Measurements from ENCODE around the gene ADPRHL1. TPM values are rescaled to one million over a fixed set of nuclear protein-coding genes. Genes with fewer than 3 reads are reported as not detected.
"Not testable (repeated sequence)": the region's sequence is repeated elsewhere in the genome, so short reads cannot be mapped to it uniquely, and the experiment has no call there.

Gene ADPRHL1
- total and polyA plus RNA-seq, 7 donors, result 1.2 to 7.8 (median 4.2) TPM

DNA sequence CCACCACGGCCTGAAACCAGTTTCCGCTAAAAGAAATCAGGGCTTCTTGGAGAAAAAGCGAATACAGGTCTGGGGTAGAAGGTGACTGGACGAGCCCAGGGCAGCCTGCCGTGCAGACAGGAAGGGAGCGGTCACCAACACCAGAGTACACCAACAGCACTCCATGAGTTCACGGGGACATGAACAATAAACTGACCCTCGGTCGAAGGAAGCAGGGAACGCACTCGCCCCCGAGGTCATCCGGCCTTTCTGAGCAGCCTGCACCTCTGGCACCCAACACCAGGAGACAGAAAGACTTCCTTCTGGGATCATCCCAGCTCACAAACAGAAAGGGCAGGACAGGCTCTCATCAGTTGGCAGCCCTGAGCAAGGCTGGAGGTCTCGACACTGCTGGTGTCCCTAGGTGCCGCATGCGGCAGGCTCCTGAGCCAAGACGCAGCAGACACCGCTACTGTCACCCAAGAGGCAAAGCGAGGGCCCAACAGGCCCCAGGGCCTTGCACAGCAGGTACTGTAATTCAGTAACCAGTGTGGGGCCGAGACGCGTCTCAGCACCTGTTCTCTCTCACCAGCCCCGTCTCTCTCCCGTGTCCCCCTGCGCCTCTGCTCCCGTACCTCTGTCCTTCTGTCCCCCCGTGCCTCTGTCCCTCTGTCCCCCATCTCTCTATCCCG is 19.2 kb upstream of the ADPRHL1 start:
- DNase-seq, result no peak
- Histone ChIP-seq H3K36me3 (peaks cover 0 to 54% (median 20%) of the 10 kb centered on the region in 4 donors), H3K4me1 (no peaks in the 10 kb centered on the region), H3K4me3 (no peak overlapping the region), H3K27ac (peak overlapping the region in 3 of 4 donors; percentile 6 to 30 (median 12)), H3K27me3 (no peaks in the 10 kb centered on the region), H3K9me3 (no peaks in the 10 kb centered on the region)
- TF ChIP-seq POLR2AphosphoS5 (IDR thresholded peaks at IDR 0.05) (no peak), POLR2A (IDR thresholded peaks at IDR 0.05) (no peak), EP300 (IDR thresholded peaks at IDR 0.05) (no peak)
- TF ChIP-seq, protein P1, sequence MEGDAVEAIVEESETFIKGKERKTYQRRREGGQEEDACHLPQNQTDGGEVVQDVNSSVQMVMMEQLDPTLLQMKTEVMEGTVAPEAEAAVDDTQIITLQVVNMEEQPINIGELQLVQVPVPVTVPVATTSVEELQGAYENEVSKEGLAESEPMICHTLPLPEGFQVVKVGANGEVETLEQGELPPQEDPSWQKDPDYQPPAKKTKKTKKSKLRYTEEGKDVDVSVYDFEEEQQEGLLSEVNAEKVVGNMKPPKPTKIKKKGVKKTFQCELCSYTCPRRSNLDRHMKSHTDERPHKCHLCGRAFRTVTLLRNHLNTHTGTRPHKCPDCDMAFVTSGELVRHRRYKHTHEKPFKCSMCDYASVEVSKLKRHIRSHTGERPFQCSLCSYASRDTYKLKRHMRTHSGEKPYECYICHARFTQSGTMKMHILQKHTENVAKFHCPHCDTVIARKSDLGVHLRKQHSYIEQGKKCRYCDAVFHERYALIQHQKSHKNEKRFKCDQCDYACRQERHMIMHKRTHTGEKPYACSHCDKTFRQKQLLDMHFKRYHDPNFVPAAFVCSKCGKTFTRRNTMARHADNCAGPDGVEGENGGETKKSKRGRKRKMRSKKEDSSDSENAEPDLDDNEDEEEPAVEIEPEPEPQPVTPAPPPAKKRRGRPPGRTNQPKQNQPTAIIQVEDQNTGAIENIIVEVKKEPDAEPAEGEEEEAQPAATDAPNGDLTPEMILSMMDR (IDR thresholded peaks at IDR 0.05), result no peak
- intact Hi-C loops (cut with DNase I), result no loop called here
- WGBS, 2 donors, result 95 to 96% methylated on average over 28 of the region's 28 CpGs

DNA sequence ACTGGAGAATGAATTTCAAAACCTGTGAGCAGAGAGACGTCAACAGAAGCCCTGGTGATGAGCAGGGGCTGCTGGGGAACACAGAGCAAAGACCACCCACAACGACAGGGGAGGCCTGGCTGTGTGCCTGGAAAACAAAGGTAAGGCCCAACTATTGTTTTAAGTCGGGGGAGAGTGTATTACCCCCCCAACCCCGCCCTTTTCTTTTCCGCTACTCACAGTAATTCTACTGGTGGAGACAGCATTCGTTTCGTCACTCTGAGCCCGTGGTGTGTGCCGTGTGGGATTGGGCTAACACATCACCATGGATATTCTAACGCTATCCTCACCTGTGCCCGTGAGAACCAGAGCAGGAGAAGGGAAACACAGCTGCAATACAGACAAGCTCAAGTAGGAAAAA is 18.6 kb upstream of the ADPRHL1 start:
- Histone ChIP-seq H3K9me3 (no peaks in the 10 kb centered on the region), H3K4me1 (peaks cover 0 to 2% (median 0%) of the 10 kb centered on the region in 4 donors), H3K4me3 (no peak overlapping the region), H3K27ac (peak overlapping the region in 2 of 4 donors; percentile 11 to 17), H3K36me3 (peaks cover 0 to 54% (median 20%) of the 10 kb centered on the region in 4 donors), H3K27me3 (no peaks in the 10 kb centered on the region)
- WGBS, 2 donors, result 90 to 92% methylated on average over 11 of the region's 11 CpGs
- intact Hi-C loops (cut with DNase I), result no loop called here
- DNase-seq, result no peak
- TF ChIP-seq POLR2A (IDR thresholded peaks at IDR 0.05) (no peak), EP300 (IDR thresholded peaks at IDR 0.05) (no peak), POLR2AphosphoS5 (IDR thresholded peaks at IDR 0.05) (no peak)
- TF ChIP-seq, protein P1 (IDR thresholded peaks at IDR 0.05), result no peak

DNA sequence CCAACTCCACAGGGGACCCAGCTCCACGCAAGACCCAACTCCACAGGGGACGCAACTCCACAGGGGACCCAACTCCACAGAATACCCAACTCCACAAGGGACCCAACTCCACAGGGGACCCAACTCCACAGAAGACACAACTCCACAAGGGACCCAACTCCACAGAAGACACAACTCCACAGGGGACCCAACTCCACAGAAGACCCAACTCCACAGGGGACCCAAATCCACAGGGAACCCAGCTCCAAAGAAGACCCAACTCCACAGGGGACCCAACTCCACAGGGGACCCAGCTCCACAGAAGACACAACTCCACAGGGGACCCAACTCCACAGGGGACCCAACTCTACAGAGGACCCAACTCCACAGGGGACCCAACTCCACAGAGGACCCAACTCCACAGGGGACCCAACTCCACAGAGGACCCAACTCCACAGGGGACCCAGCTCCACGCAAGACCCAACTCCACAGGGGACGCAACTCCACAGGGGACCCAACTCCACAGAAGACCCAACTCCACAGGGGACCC is 17.4 kb upstream of the ADPRHL1 start:
- H3K4me1 ChIP-seq; H3K9me3 ChIP-seq; H3K27ac ChIP-seq; intact Hi-C loops (cut with DNase I); DNase-seq; H3K27me3 ChIP-seq; H3K4me3 ChIP-seq: not testable (repeated sequence)
- WGBS, 2 donors, result 98 to 99% methylated on average over 4 of the region's 4 CpGs
- peaks cover 0 to 44% (median 14%) of the 10 kb centered on the region in 4 donors for H3K36me3 ChIP-seq

DNA sequence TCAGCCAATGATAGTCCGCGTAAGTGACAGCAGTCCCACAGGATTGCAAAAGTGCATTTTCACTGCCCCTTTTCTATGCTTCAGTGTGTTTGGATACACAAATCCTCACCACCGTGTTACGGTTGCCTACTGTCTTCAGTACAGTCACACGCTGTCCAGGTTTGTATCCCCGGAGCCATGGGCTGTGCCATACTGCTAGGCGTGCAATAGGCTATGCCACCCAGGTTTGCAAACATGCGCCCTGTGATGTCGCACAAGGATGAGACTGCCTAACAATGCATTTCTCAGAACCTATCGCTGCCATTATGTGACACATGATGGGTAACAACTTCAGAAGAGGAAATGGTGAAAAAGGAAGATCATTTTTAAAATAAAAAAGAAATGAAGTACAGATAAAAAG is 16.8 kb upstream of the ADPRHL1 start:
- no peak overlapping the region for H3K27ac ChIP-seq
- TF ChIP-seq EP300 (IDR thresholded peaks at IDR 0.05) (no peak), POLR2AphosphoS5 (IDR thresholded peaks at IDR 0.05) (no peak), POLR2A (IDR thresholded peaks at IDR 0.05) (no peak)
- TF ChIP-seq, protein P1 (IDR thresholded peaks at IDR 0.05), result no peak
- H3K36me3 ChIP-seq, result peaks cover 0 to 37% (median 8%) of the 10 kb centered on the region in 4 donors
- H3K4me3 ChIP-seq, result no peak overlapping the region
- intact Hi-C loops (cut with DNase I), result no loop called here
- 96% methylated on average over 10 of the region's 10 CpGs for WGBS, 2 donors
- no peak for DNase-seq
- H3K9me3 ChIP-seq, result no peaks in the 10 kb centered on the region
- H3K27me3 ChIP-seq, result no peaks in the 10 kb centered on the region
- H3K4me1 ChIP-seq, result peaks cover 0 to 7% (median 3%) of the 10 kb centered on the region in 4 donors

DNA sequence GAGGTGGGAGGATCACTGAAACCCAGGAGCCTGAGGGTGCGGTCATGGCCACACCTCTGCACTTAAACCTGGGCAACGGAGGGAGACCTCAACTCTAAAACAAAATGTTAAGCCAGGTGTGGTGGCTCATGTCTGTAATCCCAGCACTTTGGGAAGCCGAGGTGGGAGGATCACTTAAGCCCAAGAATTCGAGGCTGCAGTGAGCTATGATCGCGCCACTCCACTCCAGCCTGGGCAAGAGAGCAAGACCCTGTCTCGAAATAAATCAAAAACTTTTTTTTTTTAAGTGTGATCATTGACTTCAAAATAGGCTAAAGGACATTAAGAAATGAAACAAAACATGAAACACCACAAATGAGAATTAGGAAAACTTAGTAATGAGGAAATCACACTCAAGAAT is 16.3 kb upstream of the ADPRHL1 start:
- DNase-seq, result no peak
- peaks cover 0 to 33% (median 5%) of the 10 kb centered on the region in 4 donors for H3K36me3 ChIP-seq

More for the DNA sequence above, 16.3 kb upstream of the ADPRHL1 start:
- no peak overlapping the region for H3K4me3 ChIP-seq
- TF ChIP-seq, protein P1 (IDR thresholded peaks at IDR 0.05), result no peak
- TF ChIP-seq EP300 (IDR thresholded peaks at IDR 0.05), result no peak
- no peak for TF ChIP-seq POLR2AphosphoS5 (IDR thresholded peaks at IDR 0.05)
- no peak for TF ChIP-seq POLR2A (IDR thresholded peaks at IDR 0.05)
- WGBS, 2 donors, result 86 to 91% methylated on average over 7 of the region's 7 CpGs
- intact Hi-C loops (cut with DNase I), result no loop called here
- H3K4me1 ChIP-seq, result peaks cover 0 to 7% (median 3%) of the 10 kb centered on the region in 4 donors
- H3K27ac ChIP-seq, result no peak overlapping the region
- H3K9me3 ChIP-seq, result no peaks in the 10 kb centered on the region
- no peaks in the 10 kb centered on the region for H3K27me3 ChIP-seq

Measured in sigmoid colon (tissue), 7 donors.